Upper lobe of right lung (tissue), 1 donor: Measurements from ENCODE around the gene ULBP2. TPM values are rescaled to one million over a fixed set of nuclear protein-coding genes. Genes with fewer than 3 reads are reported as not detected.

Experiments
- ATAC-seq: fragments of 200-7000 bp; cut with Tn5 transposase; one replicate; pipeline ENCODE4 v1.9.1; 2020; ENCODE audit warnings: mild to moderate bottlenecking, moderate library complexity
- DNase-seq: peaks from one replicate; pipeline ENCODE4 v3.0.0-alpha.2; 2020
- H3K27ac ChIP-seq: fragments of 200-600 bp; one replicate; pipeline ENCODE4 v1.8.0; 2022
- H3K27me3 ChIP-seq: fragments of 200-600 bp; one replicate; pipeline ENCODE4 v1.8.0; 2022; ENCODE audit warnings: mild to moderate bottlenecking
- H3K36me3 ChIP-seq: fragments of 200-600 bp; one replicate; pipeline ENCODE4 v1.8.0; 2022
- H3K4me1 ChIP-seq: fragments of 200-600 bp; one replicate; pipeline ENCODE4 v1.8.0; 2022
- H3K4me3 ChIP-seq: fragments of 200-600 bp; one replicate; pipeline ENCODE4 v1.8.0; 2022; ENCODE audit warnings: mild to moderate bottlenecking
- H3K9me3 ChIP-seq: fragments of 200-600 bp; one replicate; pipeline ENCODE4 v1.8.0; 2022
- intact Hi-C: fragments of 100-400 bp; cut with DNase I; formaldehyde crosslinking; loops from one replicate; pipeline ENCODE4 v1.11.0; 2022
- total RNA-seq: library from RNA; stranded (reverse); fragmentation: NEBNext Ultra II Directional; extraction: Animal tissue kit (Norgen Biotek cat#: 25700); gene quantifications from one replicate; pipeline ENCODE4 v1.2.1, GENCODE V29; 2021
- TF ChIP-seq, protein P1 (sequence below): fragments of 200-600 bp; IDR thresholded peaks from one replicate; pipeline ENCODE4 v1.8.0; 2022; ENCODE audit warnings: antibody characterized with exemption
- donor health status: DM: no; HTN: yes; CAD: no; lungs with severe emphysema.

ULBP2 gene
- total RNA-seq, 1 donor from 2014 or later, result 2.3 TPM

DNA sequence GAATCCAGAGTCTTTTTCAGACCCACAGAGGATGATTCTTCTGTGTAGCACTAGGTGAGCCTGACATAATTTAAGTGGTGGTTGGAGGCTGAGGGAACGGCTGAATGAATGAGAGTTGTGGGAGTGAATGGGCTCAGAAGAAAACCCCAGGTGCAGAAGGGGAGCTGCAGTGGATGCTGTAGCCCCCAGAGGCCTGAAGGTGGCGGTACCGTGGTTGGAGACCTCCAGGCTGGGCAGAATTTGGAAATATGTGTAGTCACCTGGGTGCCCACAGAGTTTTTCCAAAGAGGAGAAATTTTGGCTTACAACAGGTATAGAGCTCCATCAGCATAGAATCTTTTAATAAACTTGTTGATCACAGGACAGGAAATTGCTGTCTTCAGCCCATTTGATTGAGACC, 12.4 kb upstream of the ULBP2 start:
- Histone ChIP-seq H3K9me3 (no peaks in the 10 kb centered on the region), H3K36me3 (no peaks in the 10 kb centered on the region), H3K4me1 (peaks cover 9% of the 10 kb centered on the region), H3K27me3 (peaks cover 52% of the 10 kb centered on the region), H3K4me3 (no peak overlapping the region), H3K27ac (no peak overlapping the region)
- TF ChIP-seq, protein P1, sequence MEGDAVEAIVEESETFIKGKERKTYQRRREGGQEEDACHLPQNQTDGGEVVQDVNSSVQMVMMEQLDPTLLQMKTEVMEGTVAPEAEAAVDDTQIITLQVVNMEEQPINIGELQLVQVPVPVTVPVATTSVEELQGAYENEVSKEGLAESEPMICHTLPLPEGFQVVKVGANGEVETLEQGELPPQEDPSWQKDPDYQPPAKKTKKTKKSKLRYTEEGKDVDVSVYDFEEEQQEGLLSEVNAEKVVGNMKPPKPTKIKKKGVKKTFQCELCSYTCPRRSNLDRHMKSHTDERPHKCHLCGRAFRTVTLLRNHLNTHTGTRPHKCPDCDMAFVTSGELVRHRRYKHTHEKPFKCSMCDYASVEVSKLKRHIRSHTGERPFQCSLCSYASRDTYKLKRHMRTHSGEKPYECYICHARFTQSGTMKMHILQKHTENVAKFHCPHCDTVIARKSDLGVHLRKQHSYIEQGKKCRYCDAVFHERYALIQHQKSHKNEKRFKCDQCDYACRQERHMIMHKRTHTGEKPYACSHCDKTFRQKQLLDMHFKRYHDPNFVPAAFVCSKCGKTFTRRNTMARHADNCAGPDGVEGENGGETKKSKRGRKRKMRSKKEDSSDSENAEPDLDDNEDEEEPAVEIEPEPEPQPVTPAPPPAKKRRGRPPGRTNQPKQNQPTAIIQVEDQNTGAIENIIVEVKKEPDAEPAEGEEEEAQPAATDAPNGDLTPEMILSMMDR, result peak; percentile 30
- ATAC-seq, result no peak
- intact Hi-C loops, result loop anchor here (5.0 kb wide), 1 partner anchor 87 kb away; no protein-coding TSS in a partner anchor
- DNase-seq, result no peak

DNA sequence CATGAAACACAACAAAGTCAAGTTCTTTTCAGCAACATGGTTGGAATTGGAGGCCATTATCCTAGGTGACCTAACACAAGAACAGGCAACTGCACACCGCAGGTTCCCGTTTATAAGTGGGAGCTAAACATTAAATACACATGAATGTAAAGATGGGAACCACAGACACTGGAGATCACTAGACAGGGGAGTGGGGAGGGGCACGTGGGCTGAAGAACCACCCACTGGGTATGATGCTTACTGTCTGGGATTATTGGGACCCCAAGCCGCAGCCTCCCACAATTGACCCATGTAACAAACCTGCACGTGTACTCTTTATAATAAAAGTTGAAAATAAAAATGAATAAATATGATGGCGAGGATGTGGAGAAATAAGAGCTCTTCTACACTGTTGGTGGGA, 10.3 kb upstream of the ULBP2 start:
- H3K36me3 ChIP-seq, result no peaks in the 10 kb centered on the region
- intact Hi-C loops, result no loop called here
- no peak overlapping the region for H3K27ac ChIP-seq
- no peaks in the 10 kb centered on the region for H3K9me3 ChIP-seq
- H3K4me3 ChIP-seq, result no peak overlapping the region
- peaks cover 73% of the 10 kb centered on the region for H3K27me3 ChIP-seq
- ATAC-seq (no peak), DNase-seq (no peak)
- TF ChIP-seq, protein P1, result no peak
- no peaks in the 10 kb centered on the region for H3K4me1 ChIP-seq

DNA sequence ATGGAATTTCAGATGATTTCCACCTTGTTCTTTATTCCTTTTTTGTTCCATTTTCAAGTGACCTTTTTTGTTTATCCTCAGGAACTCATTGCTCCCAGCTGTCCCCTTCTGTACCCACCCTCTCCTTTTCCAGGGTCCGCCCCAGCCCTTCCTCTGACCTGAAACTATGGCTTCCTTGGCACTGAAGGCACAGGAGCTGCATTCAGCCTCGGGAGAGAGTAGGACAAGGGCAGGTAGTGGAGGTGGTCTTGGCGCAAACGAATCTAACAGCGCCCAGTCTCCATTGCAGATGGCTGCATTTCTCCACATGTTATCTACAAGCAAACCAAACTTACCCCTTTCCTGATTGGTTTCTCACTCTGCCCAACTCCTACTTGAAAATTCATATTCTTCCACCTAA, 8.8 kb upstream of the ULBP2 start:
- H3K36me3 ChIP-seq, result no peaks in the 10 kb centered on the region
- DNase-seq, result no peak
- no peaks in the 10 kb centered on the region for H3K9me3 ChIP-seq
- H3K4me1 ChIP-seq, result no peaks in the 10 kb centered on the region
- no peak overlapping the region for H3K4me3 ChIP-seq
- TF ChIP-seq, protein P1, result no peak
- peaks cover 87% of the 10 kb centered on the region for H3K27me3 ChIP-seq
- intact Hi-C loops, result no loop called here
- H3K27ac ChIP-seq, result no peak overlapping the region
- ATAC-seq, result no peak

DNA sequence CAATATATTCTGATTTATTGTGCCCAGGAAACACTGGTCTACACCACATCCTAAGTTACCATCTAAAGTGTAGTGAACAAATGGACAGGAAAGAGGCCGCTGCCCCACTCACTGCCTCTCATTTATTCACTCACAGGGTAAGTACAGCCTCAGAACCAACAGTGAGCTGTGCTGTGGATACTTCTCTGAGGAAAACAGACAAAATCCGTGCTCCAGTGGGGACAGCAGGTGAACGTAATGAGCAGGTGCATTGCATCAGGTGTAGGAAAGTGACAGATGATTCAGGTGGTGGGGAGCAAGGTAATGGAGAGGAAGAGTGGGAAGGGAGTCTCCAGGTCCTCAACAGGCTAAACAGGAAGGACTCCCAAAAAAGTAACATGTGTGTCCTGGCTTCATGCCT, 8.4 kb upstream of the ULBP2 start:
- TF ChIP-seq, protein P1, result no peak
- DNase-seq (no peak), ATAC-seq (no peak)
- Histone ChIP-seq H3K27me3 (peaks cover 91% of the 10 kb centered on the region), H3K27ac (no peak overlapping the region), H3K4me1 (peaks cover 4% of the 10 kb centered on the region), H3K4me3 (no peak overlapping the region), H3K36me3 (no peaks in the 10 kb centered on the region), H3K9me3 (no peaks in the 10 kb centered on the region)
- intact Hi-C loops, result no loop called here

DNA sequence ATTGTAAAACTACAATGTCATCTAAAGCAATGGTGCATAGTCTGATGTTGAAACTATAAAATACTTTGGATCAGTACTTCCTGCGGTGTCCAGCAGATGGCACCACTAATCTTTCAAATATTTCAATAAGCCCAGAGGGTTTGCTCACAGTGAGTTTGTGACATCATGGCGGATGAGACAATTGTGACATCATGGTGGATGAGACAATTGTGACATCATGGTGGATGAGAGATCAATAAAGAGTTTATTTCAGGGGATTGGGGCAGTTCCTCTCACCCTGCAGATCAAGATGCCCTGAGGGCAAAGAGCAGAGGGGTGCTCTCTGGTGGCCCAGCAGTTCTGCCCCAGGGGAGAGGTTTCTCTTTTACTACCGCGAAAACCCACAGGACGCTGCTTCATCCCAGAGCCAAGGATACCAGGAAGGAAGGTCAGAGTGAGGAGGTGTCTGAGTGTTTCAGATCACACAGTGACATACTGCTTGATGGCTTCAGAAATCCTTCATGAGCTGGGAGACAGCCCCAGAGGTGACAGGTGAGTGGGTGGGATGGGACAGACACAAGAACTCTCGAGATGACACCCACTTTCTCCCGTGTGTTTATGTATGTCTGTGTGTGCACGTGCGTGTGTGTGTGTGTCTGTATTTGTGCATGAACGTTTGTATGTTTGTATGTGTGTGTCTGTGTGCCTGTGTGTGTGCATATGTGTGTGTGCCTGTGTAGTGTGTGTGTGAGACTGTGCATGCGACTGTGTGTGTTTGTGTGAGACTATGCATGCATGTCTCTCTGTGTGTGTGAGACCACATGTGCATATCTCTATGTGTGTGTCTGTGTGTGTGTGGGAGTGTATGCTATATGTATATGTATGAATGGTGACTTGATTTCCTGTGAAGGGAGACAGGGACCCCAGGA, 7.3 kb upstream of the ULBP2 start:
- intact Hi-C loops, result loop anchor here (5.0 kb wide), 1 partner anchor 83 kb away; no protein-coding TSS in a partner anchor
- Histone ChIP-seq H3K4me1 (peaks cover 12% of the 10 kb centered on the region), H3K9me3 (no peaks in the 10 kb centered on the region), H3K27me3 (peaks cover 96% of the 10 kb centered on the region), H3K27ac (no peak overlapping the region), H3K36me3 (no peaks in the 10 kb centered on the region), H3K4me3 (no peak overlapping the region)
- DNase-seq (no peak), ATAC-seq (peak; percentile 83)
- TF ChIP-seq, protein P1, result peak; percentile 86
